K562 (cell line): ENCODE data around the gene CNOT6. TPM values are rescaled to one million over a fixed set of nuclear protein-coding genes. Genes with fewer than 3 reads are reported as not detected.

ENCODE experiments used
- ATAC-seq: fragments of 200-7000 bp; cut with Tn5 transposase; 3 replicates; pipeline ENCODE4 v1.9.1; 2020; ENCODE audit warnings: moderate library complexity
- BruUV-seq: library from RNA; stranded (reverse); fragments of 400-500 nt; replicated peaks from 2 replicates; lab custom pipeline; 2021; lab: Mats Ljungman, UMichigan
- CTCF ChIA-PET: fragments of 300-600 bp; formaldehyde crosslinking; extraction: SDS; loops from one replicate; lab custom pipeline; 2021; ENCODE audit warnings: low intra/inter-chr PET ratio; lab: Yijun Ruan, JAX
- POLR2A ChIA-PET: fragments of 300-600, 350-650 bp; sonication (Branson Sonifier 250); formaldehyde crosslinking; extraction: SDS; loops from one replicate; lab custom pipeline; 2021; ENCODE audit warnings: antibody characterized with exemption, inconsistent platforms; lab: Yijun Ruan, JAX
- DNase-seq, 4 experiments: peaks; one replicate each; pipeline versions ENCODE4 v3.0.0 to v3.0.0-alpha.2; 2011 to 2018; ENCODE audit warnings: low spot score in 3 of 4, mixed read lengths in 3 of 4; ENCODE audit errors: extremely low read depth in 1 of 4
- FAIRE-seq: peaks from 2 replicates; lab custom pipeline; 2011; peaks lifted over from hg19 to GRCh38; lab: Jason Lieb, UNC
- H2AFZ ChIP-seq: 2 replicates; pipeline ENCODE4 v1.6.0; 2011; ENCODE audit warnings: low read depth, low read length, control low read depth, inconsistent platforms
- H3K27ac ChIP-seq: fragments of 200-600 bp; 3 replicates; pipeline ENCODE4 v1.8.0; 2011; ENCODE audit warnings: low read depth, mild to moderate bottlenecking, control low read depth, inconsistent platforms, low read length, moderate library complexity, mixed read lengths; ENCODE audit errors: extremely low read depth
- H3K27me3 ChIP-seq, 2 experiments: fragments of 300-600 bp in 1 of 2; 2 replicates in 1 of 2; 3 replicates in 1 of 2; pipeline versions ENCODE4 v1.6.0 to v1.8.0; 2011; ENCODE audit warnings: inconsistent platforms in 2 of 2, low read length in 2 of 2, mild to moderate bottlenecking in 1 of 2, mixed read lengths in 1 of 2, moderate library complexity in 1 of 2; ENCODE audit not compliant: control insufficient read depth in 2 of 2, insufficient read depth in 2 of 2
- H3K36me3 ChIP-seq: fragments of 300-600 bp; 3 replicates; pipeline ENCODE4 v1.8.0; 2011; ENCODE audit warnings: mild to moderate bottlenecking, low read length, inconsistent platforms; ENCODE audit not compliant: control insufficient read depth, insufficient read depth
- H3K4me1 ChIP-seq, 2 experiments: fragments of 200-600 bp in 1 of 2; replicated peaks in 1 of 2; 2 replicates in 1 of 2; 3 replicates in 1 of 2; pipeline versions ENCODE4 v1.5.1 to v1.8.0; 2011; ENCODE audit warnings: inconsistent platforms in 2 of 2, low read length in 2 of 2, mild to moderate bottlenecking in 1 of 2, mixed read lengths in 1 of 2, moderate library complexity in 1 of 2; ENCODE audit not compliant: control insufficient read depth in 2 of 2, insufficient read depth in 2 of 2
- H3K4me2 ChIP-seq: 2 replicates; pipeline ENCODE4 v1.6.1; 2011; ENCODE audit warnings: low read length, control low read depth, inconsistent platforms, mixed read lengths; ENCODE audit not compliant: insufficient read depth
- H3K4me3 ChIP-seq: fragments of 200-600 bp; sonication (generic), shearing (Covaris generic); 2 replicates; pipeline ENCODE4 v1.5.1; 2016; ENCODE audit warnings: control low read depth, inconsistent platforms
- H3K79me2 ChIP-seq: fragments of 200-600 bp; 3 replicates; pipeline ENCODE4 v1.8.0; 2011; ENCODE audit warnings: low read length, inconsistent platforms; ENCODE audit not compliant: control insufficient read depth, insufficient read depth
- H3K9ac ChIP-seq, 2 experiments: 2 replicates each; pipeline versions ENCODE4 v1.6.0 to v1.6.1; 2011; ENCODE audit warnings: low read depth in 2 of 2, low read length in 2 of 2, control low read depth in 1 of 2, inconsistent platforms in 1 of 2, mild to moderate bottlenecking in 1 of 2, mixed read lengths in 1 of 2; ENCODE audit not compliant: insufficient read depth in 1 of 2
- H3K9me1 ChIP-seq: one replicate; pipeline ENCODE4 v1.6.0; 2011; ENCODE audit warnings: inconsistent platforms, mild to moderate bottlenecking, low read length, moderate library complexity; ENCODE audit not compliant: control insufficient read depth, insufficient read depth
- H3K9me3 ChIP-seq: replicated peaks from 2 replicates; pipeline ENCODE4 v1.5.1; 2011; ENCODE audit warnings: low read depth, low read length, inconsistent platforms; ENCODE audit not compliant: control insufficient read depth, insufficient read depth
- H4K20me1 ChIP-seq: replicated peaks from 2 replicates; pipeline ENCODE4 v1.6.1; 2011; ENCODE audit warnings: low read length, inconsistent platforms, mixed read lengths; ENCODE audit not compliant: control insufficient read depth, insufficient read depth
- EZH2 ChIP-seq: IDR thresholded peaks from 2 replicates; pipeline ENCODE4 v1.6.1; 2012; ENCODE audit warnings: low read depth, mild to moderate bottlenecking, inconsistent platforms, low read length, borderline replicate concordance
- GATAD2A ChIP-seq: fragments of 450-650 bp; IDR thresholded peaks from 2 replicates; pipeline ENCODE4 v1.6.1; 2017
- HDAC1 ChIP-seq, 2 experiments: fragments of 450-650 bp; IDR thresholded peaks; 2 replicates each; pipeline ENCODE4 v1.6.1; 2016 to 2017; ENCODE audit warnings: inconsistent platforms in 1 of 2, mild to moderate bottlenecking in 1 of 2, moderate library complexity in 1 of 2
- KDM4B ChIP-seq, 2 experiments: fragments of 450-650 bp in 1 of 2; sonication (generic) in 1 of 2; IDR thresholded peaks; 2 replicates each; pipeline ENCODE4 v1.6.1; 2016 to 2017; ENCODE audit warnings: borderline replicate concordance in 2 of 2, antibody characterized with exemption in 1 of 2, low read depth in 1 of 2, mild to moderate bottlenecking in 1 of 2
- MYNN ChIP-seq, 2 experiments: sonication (generic); formaldehyde crosslinking in 1 of 2; IDR thresholded peaks; 2 replicates each; pipeline versions ENCODE4 v1.5.0 to v1.6.1; 2016 to 2020; ENCODE audit warnings: antibody characterized with exemption in 1 of 2, missing genetic modification reagents in 1 of 2
- NFE2 ChIP-seq: IDR thresholded peaks from 2 replicates; pipeline ENCODE4 v1.6.1; 2014; ENCODE audit warnings: antibody characterized with exemption, low read depth
- TEAD4 ChIP-seq, 2 experiments: sonication (generic) in 1 of 2; formaldehyde crosslinking in 1 of 2; IDR thresholded peaks; 2 replicates each; pipeline versions ENCODE4 v1.6.1 to v1.8.0; 2012 to 2022; ENCODE audit warnings: borderline replicate concordance in 1 of 2, inconsistent platforms in 1 of 2, low read length in 1 of 2, mild to moderate bottlenecking in 1 of 2, missing genetic modification reagents in 1 of 2
- ZNF408 ChIP-seq: fragments of 250-450 bp; sonication (Bioruptor Pico); IDR thresholded peaks from 2 replicates; pipeline ENCODE4 v1.4.0; 2020; ENCODE audit warnings: low read depth, mild to moderate bottlenecking, moderate library complexity
- WGBS: fragments of 100-300 bp; shearing (Covaris generic); methylation state at CpG from one replicate; pipeline ENCODE4 v1.1.6; 2016; ENCODE audit warnings: low coverage, mixed read lengths; ENCODE audit not compliant: insufficient coverage; ENCODE audit errors: missing lambda C conversion rate; 5-methylcytosine and 5-hydroxymethylcytosine counted together
- in situ Hi-C: fragments of 300-500 bp; cut with MboI; formaldehyde crosslinking; loops from 4 replicates; pipeline ENCODE4 v1.15.0; 2018; ENCODE audit warnings: inconsistent platforms, mixed read lengths
- intact Hi-C: fragments of 100-400 bp; cut with micrococcal nuclease; formaldehyde crosslinking; loops from 2 replicates; pipeline ENCODE4 v1.14.2; 2022
- polyA plus RNA-seq, 8 experiments: library from polyadenylated mRNA; depleted of rRNA in 4 of 8; stranded (reverse) in 5 of 8; unstranded in 3 of 8; fragments of >200 nt; fragmentation: Nextera tagmentation in 2 of 8; fragmentation: Illumina TruSeq in 1 of 8; extraction: Ambion mirVana in 2 of 8; extraction: Trizol in 1 of 8; gene quantifications; 2 replicates each; pipeline versions ENCODE4 v1.2.1 to v1.2.3, GENCODE V29; 2011 to 2014; ENCODE audit warnings: inconsistent platforms in 1 of 8, missing spikeins in 1 of 8
- total RNA-seq, 7 experiments: library from RNA; depleted of rRNA in 6 of 7; stranded (reverse); fragments of >200 nt in 6 of 7; fragmentation: Illumina TruSeq in 2 of 7; extraction: Trizol in 2 of 7; gene quantifications; 2 replicates each; pipeline versions ENCODE4 v1.2.1 to v1.2.3, GENCODE V29; 2011 to 2021; ENCODE audit warnings: low replicate concordance in 1 of 7
- TF ChIP-seq, protein P1 (sequence below): fragments of 450-650 bp; IDR thresholded peaks from 2 replicates; pipeline ENCODE4 v1.6.1; 2016; ENCODE audit warnings: antibody characterized with exemption
- TF ChIP-seq, protein P2 (sequence below): fragments of 450-650 bp; IDR thresholded peaks from 2 replicates; pipeline ENCODE4 v1.6.1; 2017; ENCODE audit warnings: antibody characterized with exemption
- TF ChIP-seq, protein P3 (sequence below), 2 experiments: fragments of 450-650 bp; IDR thresholded peaks; 2 replicates each; pipeline ENCODE4 v1.6.1; 2018; ENCODE audit warnings: mild to moderate bottlenecking in 2 of 2, low read depth in 1 of 2; ENCODE audit not compliant: partially characterized antibody in 2 of 2
- TF ChIP-seq, protein P4 (sequence below), 2 experiments: fragments of 450-650 bp; IDR thresholded peaks; 2 replicates each; pipeline ENCODE4 v1.6.1; 2016

Gene CNOT6
- total and polyA plus RNA-seq, 9 of the 15 experiments (the other 6 are each of a cell fraction or from before 2014, with no cell fraction given) = 4.9 to 32.4 (median 14.0) TPM

DNA sequence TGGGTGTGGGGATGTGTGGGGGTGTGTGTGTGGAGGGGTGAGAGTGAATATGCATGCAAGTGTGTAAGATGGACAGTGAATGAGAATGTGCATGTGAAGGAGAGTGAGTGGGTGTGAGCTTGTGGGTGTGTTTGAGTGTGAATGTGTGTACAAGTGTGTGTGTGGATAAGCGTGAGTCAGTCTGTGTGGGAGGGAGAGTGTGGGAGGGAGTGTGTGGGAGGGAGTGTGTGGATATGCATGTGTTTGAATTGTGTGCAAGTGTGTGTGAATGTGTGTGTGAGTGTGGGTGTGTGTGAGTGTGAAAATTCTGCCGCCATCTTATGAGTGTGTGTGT, 100.8 kb downstream of the CNOT6 start:
- Histone ChIP-seq H3K4me1 (peaks cover 10 to 64% of the 10 kb centered on the region in 2 experiments; a peak in 4 of 5 replicates), H3K36me3 (no peaks in the 10 kb centered on the region), H3K9me3 (no peaks in the 10 kb centered on the region), H3K27me3 (peaks cover 0 to 14% of the 10 kb centered on the region in 2 experiments; a peak in 3 of 5 replicates), H3K27ac (no peak overlapping the region; the same call in 2 of the 3 replicates), H3K9ac (no peak overlapping the region), H3K4me3 (no peak overlapping the region), H2AFZ (0 out of 2 replicates have a peak overlapping the region, but pooled peaks have one; percentile 89), H3K4me2 (peak overlapping the region; percentile 54; the same call in 1 of the 2 replicates), H4K20me1 (no peaks in the 10 kb centered on the region), H3K79me2 (no peaks in the 10 kb centered on the region), H3K9me1 (no peaks in the 10 kb centered on the region)
- ChIA-PET POLR2A (interaction anchor here (0.7 kb wide), 1 partner anchor 9 kb away, joined by 3 read pairs; no protein-coding TSS in a partner anchor), CTCF (no interaction called here)
- intact Hi-C loops = no loop called here
- WGBS = 71% methylated on average over 1 of the region's 2 CpGs
- DNase-seq = no peak
- in situ Hi-C loops = no loop called here
- BruUV-seq = no TSS peak
- FAIRE-seq = no peak
- ATAC-seq = no peak
- TF ChIP-seq ZNF408 = no peak
- TF ChIP-seq TEAD4 (IDR thresholded peaks at IDR 0.05; ENCODE audit: low read length) = peak; percentile 28; the same call in 1 of the 2 replicates
- no peak for TF ChIP-seq TEAD4 (CRISPR knock-in tag; IDR thresholded peaks at IDR 0.05; ENCODE audit: borderline replicate concordance)
- 0 out of 4 replicates have a peak, but pooled peaks of 1 of the 2 experiments have one; percentile 43 for TF ChIP-seq HDAC1 (IDR thresholded peaks at IDR 0.05)
- TF ChIP-seq, protein P1, sequence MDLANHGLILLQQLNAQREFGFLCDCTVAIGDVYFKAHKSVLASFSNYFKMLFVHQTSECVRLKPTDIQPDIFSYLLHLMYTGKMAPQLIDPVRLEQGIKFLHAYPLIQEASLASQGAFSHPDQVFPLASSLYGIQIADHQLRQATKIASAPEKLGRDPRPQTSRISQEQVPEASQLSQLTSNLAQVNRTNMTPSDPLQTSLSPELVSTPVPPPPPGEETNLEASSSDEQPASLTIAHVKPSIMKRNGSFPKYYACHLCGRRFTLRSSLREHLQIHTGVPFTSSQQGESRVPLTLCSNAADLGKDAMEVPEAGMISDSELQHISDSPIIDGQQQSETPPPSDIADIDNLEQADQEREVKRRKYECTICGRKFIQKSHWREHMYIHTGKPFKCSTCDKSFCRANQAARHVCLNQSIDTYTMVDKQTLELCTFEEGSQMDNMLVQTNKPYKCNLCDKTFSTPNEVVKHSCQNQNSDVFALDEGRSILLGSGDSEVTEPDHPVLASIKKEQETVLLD = 0 out of 2 replicates have a peak, but pooled peaks have one; percentile 11
- TF ChIP-seq NFE2 = no peak
- TF ChIP-seq, protein P2, sequence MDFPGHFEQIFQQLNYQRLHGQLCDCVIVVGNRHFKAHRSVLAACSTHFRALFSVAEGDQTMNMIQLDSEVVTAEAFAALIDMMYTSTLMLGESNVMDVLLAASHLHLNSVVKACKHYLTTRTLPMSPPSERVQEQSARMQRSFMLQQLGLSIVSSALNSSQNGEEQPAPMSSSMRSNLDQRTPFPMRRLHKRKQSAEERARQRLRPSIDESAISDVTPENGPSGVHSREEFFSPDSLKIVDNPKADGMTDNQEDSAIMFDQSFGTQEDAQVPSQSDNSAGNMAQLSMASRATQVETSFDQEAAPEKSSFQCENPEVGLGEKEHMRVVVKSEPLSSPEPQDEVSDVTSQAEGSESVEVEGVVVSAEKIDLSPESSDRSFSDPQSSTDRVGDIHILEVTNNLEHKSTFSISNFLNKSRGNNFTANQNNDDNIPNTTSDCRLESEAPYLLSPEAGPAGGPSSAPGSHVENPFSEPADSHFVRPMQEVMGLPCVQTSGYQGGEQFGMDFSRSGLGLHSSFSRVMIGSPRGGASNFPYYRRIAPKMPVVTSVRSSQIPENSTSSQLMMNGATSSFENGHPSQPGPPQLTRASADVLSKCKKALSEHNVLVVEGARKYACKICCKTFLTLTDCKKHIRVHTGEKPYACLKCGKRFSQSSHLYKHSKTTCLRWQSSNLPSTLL = 0 out of 2 replicates have a peak, but pooled peaks have one; percentile 8
- TF ChIP-seq, protein P3, sequence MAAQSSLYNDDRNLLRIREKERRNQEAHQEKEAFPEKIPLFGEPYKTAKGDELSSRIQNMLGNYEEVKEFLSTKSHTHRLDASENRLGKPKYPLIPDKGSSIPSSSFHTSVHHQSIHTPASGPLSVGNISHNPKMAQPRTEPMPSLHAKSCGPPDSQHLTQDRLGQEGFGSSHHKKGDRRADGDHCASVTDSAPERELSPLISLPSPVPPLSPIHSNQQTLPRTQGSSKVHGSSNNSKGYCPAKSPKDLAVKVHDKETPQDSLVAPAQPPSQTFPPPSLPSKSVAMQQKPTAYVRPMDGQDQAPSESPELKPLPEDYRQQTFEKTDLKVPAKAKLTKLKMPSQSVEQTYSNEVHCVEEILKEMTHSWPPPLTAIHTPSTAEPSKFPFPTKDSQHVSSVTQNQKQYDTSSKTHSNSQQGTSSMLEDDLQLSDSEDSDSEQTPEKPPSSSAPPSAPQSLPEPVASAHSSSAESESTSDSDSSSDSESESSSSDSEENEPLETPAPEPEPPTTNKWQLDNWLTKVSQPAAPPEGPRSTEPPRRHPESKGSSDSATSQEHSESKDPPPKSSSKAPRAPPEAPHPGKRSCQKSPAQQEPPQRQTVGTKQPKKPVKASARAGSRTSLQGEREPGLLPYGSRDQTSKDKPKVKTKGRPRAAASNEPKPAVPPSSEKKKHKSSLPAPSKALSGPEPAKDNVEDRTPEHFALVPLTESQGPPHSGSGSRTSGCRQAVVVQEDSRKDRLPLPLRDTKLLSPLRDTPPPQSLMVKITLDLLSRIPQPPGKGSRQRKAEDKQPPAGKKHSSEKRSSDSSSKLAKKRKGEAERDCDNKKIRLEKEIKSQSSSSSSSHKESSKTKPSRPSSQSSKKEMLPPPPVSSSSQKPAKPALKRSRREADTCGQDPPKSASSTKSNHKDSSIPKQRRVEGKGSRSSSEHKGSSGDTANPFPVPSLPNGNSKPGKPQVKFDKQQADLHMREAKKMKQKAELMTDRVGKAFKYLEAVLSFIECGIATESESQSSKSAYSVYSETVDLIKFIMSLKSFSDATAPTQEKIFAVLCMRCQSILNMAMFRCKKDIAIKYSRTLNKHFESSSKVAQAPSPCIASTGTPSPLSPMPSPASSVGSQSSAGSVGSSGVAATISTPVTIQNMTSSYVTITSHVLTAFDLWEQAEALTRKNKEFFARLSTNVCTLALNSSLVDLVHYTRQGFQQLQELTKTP (IDR thresholded peaks at IDR 0.05; ENCODE audit: low read depth in 1 of 2, partially characterized antibody in 2 of 2) = no peak
- TF ChIP-seq MYNN (IDR thresholded peaks at IDR 0.05) = peak; percentile 87; the same call in 1 of the 2 replicates
- no peak for TF ChIP-seq MYNN (CRISPR knock-in tag; IDR thresholded peaks at IDR 0.05)
- TF ChIP-seq EZH2 = no peak
- TF ChIP-seq, protein P4, sequence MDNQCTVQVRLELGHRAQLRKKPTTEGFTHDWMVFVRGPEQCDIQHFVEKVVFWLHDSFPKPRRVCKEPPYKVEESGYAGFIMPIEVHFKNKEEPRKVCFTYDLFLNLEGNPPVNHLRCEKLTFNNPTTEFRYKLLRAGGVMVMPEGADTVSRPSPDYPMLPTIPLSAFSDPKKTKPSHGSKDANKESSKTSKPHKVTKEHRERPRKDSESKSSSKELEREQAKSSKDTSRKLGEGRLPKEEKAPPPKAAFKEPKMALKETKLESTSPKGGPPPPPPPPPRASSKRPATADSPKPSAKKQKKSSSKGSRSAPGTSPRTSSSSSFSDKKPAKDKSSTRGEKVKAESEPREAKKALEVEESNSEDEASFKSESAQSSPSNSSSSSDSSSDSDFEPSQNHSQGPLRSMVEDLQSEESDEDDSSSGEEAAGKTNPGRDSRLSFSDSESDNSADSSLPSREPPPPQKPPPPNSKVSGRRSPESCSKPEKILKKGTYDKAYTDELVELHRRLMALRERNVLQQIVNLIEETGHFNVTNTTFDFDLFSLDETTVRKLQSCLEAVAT (IDR thresholded peaks at IDR 0.05) = peak in 1 of 2 experiments; percentile 11; a peak in 1 of 4 replicates
- 0 out of 2 replicates have a peak, but pooled peaks have one; percentile 36 for TF ChIP-seq GATAD2A
- TF ChIP-seq KDM4B (IDR thresholded peaks at IDR 0.05; ENCODE audit: borderline replicate concordance in 2 of 2, low read depth in 1 of 2) = peak in 1 of 2 experiments; percentile 65; a peak in 1 of 4 replicates
